Heart right ventricle (tissue), 16 donors: ENCODE measurements around the gene ARHGAP4. TPM values are rescaled to one million over a fixed set of nuclear protein-coding genes. Genes with fewer than 3 reads are reported as not detected.

ENCODE experiments used
- ATAC-seq, 8 donors: fragments of 200-7000 bp; cut with Tn5 transposase; one replicate each; pipeline ENCODE4 v1.9.1; 2020; ENCODE audit warnings: mild to moderate bottlenecking in 8 of 8, moderate library complexity in 8 of 8, moderate number of reproducible peaks in 1 of 8
- DNase-seq, 2 donors: peaks; one replicate each; pipeline ENCODE4 v3.0.0-alpha.2; 2020
- H3K27ac ChIP-seq, 10 donors: fragments of 200-600 bp; sonication (generic) in 2 of 10; one replicate each; pipeline versions ENCODE4 v1.5.0 to v1.8.0; 2020 to 2022; ENCODE audit warnings: mild to moderate bottlenecking in 3 of 10
- H3K27me3 ChIP-seq, 7 donors: fragments of 200-600 bp; one replicate each; pipeline ENCODE4 v1.8.0; 2021 to 2022; ENCODE audit warnings: mild to moderate bottlenecking in 2 of 7
- H3K36me3 ChIP-seq, 9 donors: fragments of 200-600 bp; sonication (generic) in 1 of 9; one replicate each; pipeline versions ENCODE4 v1.5.0 to v1.8.0; 2020 to 2022; ENCODE audit warnings: mild to moderate bottlenecking in 2 of 9
- H3K4me1 ChIP-seq, 9 donors: fragments of 200-600 bp; sonication (generic) in 1 of 9; one replicate each; pipeline versions ENCODE4 v1.5.0 to v1.8.0; 2020 to 2022; ENCODE audit warnings: mild to moderate bottlenecking in 4 of 9
- H3K4me3 ChIP-seq, 10 donors: fragments of 200-600 bp; sonication (generic) in 2 of 10; one replicate each; pipeline versions ENCODE4 v1.5.0 to v1.8.0; 2020 to 2022; ENCODE audit warnings: mild to moderate bottlenecking in 7 of 10, moderate library complexity in 2 of 10
- H3K9me3 ChIP-seq, 11 donors: fragments of 200-600 bp in 10 of 11; sonication (generic) in 2 of 11; one replicate each; pipeline versions ENCODE4 v1.5.0 to v1.8.0; 2013 to 2022; ENCODE audit warnings: mild to moderate bottlenecking in 2 of 11, control low read depth in 1 of 11, moderate library complexity in 1 of 11
- CTCF ChIP-seq, 9 donors: fragments of 200-600 bp; sonication (generic) in 2 of 9; IDR thresholded peaks; one replicate each; pipeline versions ENCODE4 v1.5.0 to v1.8.0; 2021 to 2022; ENCODE audit warnings: antibody characterized with exemption in 9 of 9, mild to moderate bottlenecking in 5 of 9, moderate library complexity in 1 of 9
- WGBS, 2 donors: extraction: QIAGEN DNeasy Blood & Tissue Kit; methylation state at CpG; one replicate each; pipeline ENCODE4 v1.1.7; 2013; ENCODE audit warnings: inconsistent platforms in 1 of 2; 5-methylcytosine and 5-hydroxymethylcytosine counted together
- intact Hi-C, 10 donors: fragments of 100-400 bp; cut with DNase I; formaldehyde crosslinking; loops; one replicate each; pipeline versions ENCODE4 v1.11.1 to v1.14.2; 2022
- polyA plus RNA-seq, 2 donors: library from polyadenylated mRNA; stranded (reverse); fragments of 200-250 nt; gene quantifications; one replicate each; pipeline ENCODE4 v1.2.3, GENCODE V29; 2013
- total RNA-seq, 10 donors: library from RNA; stranded (reverse); fragmentation: NEBNext Ultra II Directional in 3 of 10; extraction: Animal tissue kit (Norgen Biotek cat#: 25700) in 3 of 10; gene quantifications; one replicate each; pipeline versions ENCODE4 v1.2.1 to v1.2.4, GENCODE V29; 2021 to 2023
- donor health status: Arrhythmogenic right ventricular cardiomyopathy.
- donor health status: ischemic (EF 13 %, LVEDD 7.1; RV severe dilation, severe dysfunction).
- donor health status: healthy with polysubstance abuse.
- donor health status: DM: no; HTN: yes; CAD: no.
- donor health status: DM: no; HTN: no; CAD: no.
- donor health status: ischemic (EF 25% LVEDD 6.9; RV normal size, moderate dysfunction).
- donor health status: ischemic (EF 25% LVEDD 5.7; RV mildly dilated, moderate dysfunction).
- donor health status: healthy.
- donor health status: DM: yes; HTN: yes; CAD: no.
- donor health status: Ischemic cardiomyopathy.
- donor health status: ischemic (EF 35%, LVEDD 5.7; RV mildly dilated, moderate dysfunction).
- donor health status: nonischemic (EF 11% LVEDD 7.7; RV severe dilation, severe dysfunction).
- donor health status: DM: yes; HTN: yes; CAD: no.
- donor health status: PGD.
- donor health status: ischemic (EF 29% LVEDD 5.4; RV normal size, mild dysfunction).
- donor health status: nonischemic (EF 23%, LVEDD 6.1; RV moderate dilation, normal function).

ARHGAP4 gene
- total and polyA plus RNA-seq, 12 donors: 5.5 to 65.5 (median 9.3) TPM

GRCh38 chrX:153966841-153967535 lies 40.9 kb upstream of the ARHGAP4 start:
- Histone ChIP-seq H3K4me1 (peaks cover 8 to 59% (median 42%) of the 10 kb centered on the region in 9 donors), H3K4me3 (peak overlapping the region in 1 of 10 donors; percentile 86), H3K27ac (peak overlapping the region in 5 of 10 donors; percentile 22 to 98 (median 43)), H3K27me3 (peaks cover 0 to 15% (median 0%) of the 10 kb centered on the region in 7 donors), H3K36me3 (peaks cover 0 to 26% (median 0%) of the 10 kb centered on the region in 9 donors), H3K9me3 (no peaks in the 10 kb centered on the region)
- DNase-seq: no peak
- WGBS, 2 donors: 59 to 64% methylated on average over 14 of the region's 14 CpGs
- ATAC-seq: no peak
- no peak for TF ChIP-seq CTCF (IDR thresholded peaks at IDR 0.05)
- intact Hi-C loops: no loop called here

GRCh38 chrX:153966283-153966688 lies 40.2 kb upstream of the ARHGAP4 start:
- DNase-seq (no peak), ATAC-seq (peak in 1 of 8 donors; percentile 2)
- peaks cover 8 to 59% (median 42%) of the 10 kb centered on the region in 9 donors for H3K4me1 ChIP-seq

GRCh38 chrX:153965406-153965805 lies 39.3 kb upstream of the ARHGAP4 start:
- Histone ChIP-seq H3K4me1 (peaks cover 8 to 59% (median 42%) of the 10 kb centered on the region in 9 donors), H3K9me3 (no peaks in the 10 kb centered on the region), H3K4me3 (no peak overlapping the region), H3K27me3 (peaks cover 0 to 28% (median 0%) of the 10 kb centered on the region in 7 donors), H3K27ac (peak overlapping the region in 1 of 10 donors; percentile 98), H3K36me3 (peaks cover 0 to 42% (median 10%) of the 10 kb centered on the region in 9 donors)
- intact Hi-C loops: no loop called here
- no peak for ATAC-seq
- no peak for DNase-seq
- TF ChIP-seq CTCF (IDR thresholded peaks at IDR 0.05): no peak
- WGBS, 2 donors: 76 to 83% methylated on average over 5 of the region's 5 CpGs

More at GRCh38 chrX:153966283-153966688, 40.2 kb upstream of the ARHGAP4 start:
- H3K4me3 ChIP-seq: no peak overlapping the region
- WGBS, 2 donors: 53 to 54% methylated on average over 15 of the region's 15 CpGs
- peaks cover 0 to 22% (median 0%) of the 10 kb centered on the region in 7 donors for H3K27me3 ChIP-seq
- no peak for TF ChIP-seq CTCF (IDR thresholded peaks at IDR 0.05)
- H3K9me3 ChIP-seq: no peaks in the 10 kb centered on the region
- intact Hi-C loops: no loop called here
- H3K27ac ChIP-seq: peak overlapping the region in 4 of 10 donors; percentile 19 to 98 (median 33)
- H3K36me3 ChIP-seq: peaks cover 0 to 33% (median 4%) of the 10 kb centered on the region in 9 donors

- Histone ChIP-seq H3K4me1 (peaks cover 6 to 50% (median 34%) of the 10 kb centered on the region in 9 donors), H3K36me3 (peaks cover 0 to 55% (median 10%) of the 10 kb centered on the region in 9 donors), H3K4me3 (no peak overlapping the region), H3K27ac (no peak overlapping the region), H3K27me3 (peaks cover 0 to 21% (median 0%) of the 10 kb centered on the region in 7 donors), H3K9me3 (no peaks in the 10 kb centered on the region)
- 88 to 95% methylated on average over 11 to 14 of the region's 14 CpGs for WGBS, 2 donors
- TF ChIP-seq CTCF (IDR thresholded peaks at IDR 0.05): no peak
- ATAC-seq: no peak
- no peak for DNase-seq
- intact Hi-C loops: no loop called here
Measured at GRCh38 chrX:153964105-153964504, 38.0 kb upstream of the ARHGAP4 start.
